Neural progenitor cell (in vitro differentiated cells): ENCODE measurements around the gene NFIX. TPM values are rescaled to one million over a fixed set of nuclear protein-coding genes. Genes with fewer than 3 reads are reported as not detected.
A peak's percentile ranks its signal among the peaks of the same experiment; 100 is the strongest.

Source experiments
- DNase-seq: peaks from one replicate; pipeline ENCODE4 v3.0.0-alpha.2; 2016; ENCODE audit warnings: low spot score
- H2AFZ ChIP-seq: fragments of 200-600 bp; sonication (generic); replicated peaks from 2 replicates; pipeline ENCODE4 v1.6.1; 2016; ENCODE audit warnings: antibody characterized with exemption
- H3F3A ChIP-seq: fragments of 200-600 bp; sonication (generic); 2 replicates; pipeline ENCODE4 v1.6.1; 2016; ENCODE audit warnings: antibody characterized with exemption, low read depth
- H3K27ac ChIP-seq: fragments of 200-600 bp; sonication (generic); 2 replicates; pipeline ENCODE4 v1.5.1; 2016; ENCODE audit warnings: mild to moderate bottlenecking
- H3K27me3 ChIP-seq: fragments of 200-600 bp; sonication (generic); 2 replicates; pipeline ENCODE4 v1.6.1; 2016; ENCODE audit warnings: mild to moderate bottlenecking, moderate library complexity
- H3K36me3 ChIP-seq: fragments of 200-600 bp; sonication (generic); 2 replicates; pipeline ENCODE4 v1.5.1; 2016
- H3K4me1 ChIP-seq: fragments of 200-600 bp; sonication (generic); 2 replicates; pipeline ENCODE4 v1.6.1; 2016; ENCODE audit warnings: mixed run types
- H3K4me2 ChIP-seq: fragments of 200-600 bp; sonication (generic); 2 replicates; pipeline ENCODE4 v1.6.1; 2016
- H3K4me3 ChIP-seq: fragments of 200-600 bp; sonication (generic); 2 replicates; pipeline ENCODE4 v1.5.1; 2016
- H3K79me2 ChIP-seq: fragments of 200-600 bp; sonication (generic); 2 replicates; pipeline ENCODE4 v1.6.1; 2016; ENCODE audit warnings: low read depth
- H3K9ac ChIP-seq: fragments of 200-600 bp; sonication (generic); 2 replicates; pipeline ENCODE4 v1.6.1; 2016
- H3K9me3 ChIP-seq: fragments of 200-600 bp; sonication (generic); 2 replicates; pipeline ENCODE4 v1.5.1; 2016; ENCODE audit warnings: low read depth
- H4K20me1 ChIP-seq: fragments of 200-600 bp; sonication (generic); 2 replicates; pipeline ENCODE4 v1.6.1; 2016; ENCODE audit warnings: low read depth
- H3K27ac Mint-ChIP-seq: 3 replicates; pipeline ENCODE4 v1.8.0; 2021; ENCODE audit warnings: mixed read lengths
- H3K27me3 Mint-ChIP-seq: 2 replicates; pipeline ENCODE4 v1.8.0; 2022; ENCODE audit warnings: low read depth, mild to moderate bottlenecking, inconsistent platforms, moderate library complexity, mixed read lengths; ENCODE audit not compliant: insufficient read depth
- H3K36me3 Mint-ChIP-seq: 3 replicates; pipeline ENCODE4 v1.8.0; 2021; ENCODE audit warnings: mixed read lengths
- H3K4me1 Mint-ChIP-seq: 3 replicates; pipeline ENCODE4 v1.8.0; 2021; ENCODE audit warnings: mixed read lengths
- H3K4me3 Mint-ChIP-seq: 3 replicates; pipeline ENCODE4 v1.8.0; 2021; ENCODE audit warnings: mild to moderate bottlenecking, moderate library complexity, mixed read lengths
- H3K9me3 Mint-ChIP-seq: 3 replicates; pipeline ENCODE4 v1.8.0; 2020; ENCODE audit warnings: mixed read lengths
- EZH2 ChIP-seq: fragments of 200-600 bp; sonication (generic); IDR thresholded peaks from 2 replicates; pipeline ENCODE4 v1.6.1; 2017; ENCODE audit warnings: antibody characterized with exemption, mild to moderate bottlenecking, moderate library complexity
- EZH2phosphoT487 ChIP-seq: fragments of 200-600 bp; sonication (generic); IDR thresholded peaks from 2 replicates; pipeline ENCODE4 v1.6.1; 2017; ENCODE audit warnings: antibody characterized with exemption
- total RNA-seq: library from RNA; depleted of rRNA; stranded (reverse); fragments of >200 nt; gene quantifications from 2 replicates; pipeline ENCODE4 v1.2.3, GENCODE V29; 2015; ENCODE audit warnings: low replicate concordance
- TF ChIP-seq, protein P1 (sequence below): fragments of 200-600 bp; sonication (generic); IDR thresholded peaks from 2 replicates; pipeline ENCODE4 v1.5.1; 2017; ENCODE audit warnings: antibody characterized with exemption, mild to moderate bottlenecking

NFIX gene
- total RNA-seq, 1 donor from 2014 or later = 0.06 TPM

DNA sequence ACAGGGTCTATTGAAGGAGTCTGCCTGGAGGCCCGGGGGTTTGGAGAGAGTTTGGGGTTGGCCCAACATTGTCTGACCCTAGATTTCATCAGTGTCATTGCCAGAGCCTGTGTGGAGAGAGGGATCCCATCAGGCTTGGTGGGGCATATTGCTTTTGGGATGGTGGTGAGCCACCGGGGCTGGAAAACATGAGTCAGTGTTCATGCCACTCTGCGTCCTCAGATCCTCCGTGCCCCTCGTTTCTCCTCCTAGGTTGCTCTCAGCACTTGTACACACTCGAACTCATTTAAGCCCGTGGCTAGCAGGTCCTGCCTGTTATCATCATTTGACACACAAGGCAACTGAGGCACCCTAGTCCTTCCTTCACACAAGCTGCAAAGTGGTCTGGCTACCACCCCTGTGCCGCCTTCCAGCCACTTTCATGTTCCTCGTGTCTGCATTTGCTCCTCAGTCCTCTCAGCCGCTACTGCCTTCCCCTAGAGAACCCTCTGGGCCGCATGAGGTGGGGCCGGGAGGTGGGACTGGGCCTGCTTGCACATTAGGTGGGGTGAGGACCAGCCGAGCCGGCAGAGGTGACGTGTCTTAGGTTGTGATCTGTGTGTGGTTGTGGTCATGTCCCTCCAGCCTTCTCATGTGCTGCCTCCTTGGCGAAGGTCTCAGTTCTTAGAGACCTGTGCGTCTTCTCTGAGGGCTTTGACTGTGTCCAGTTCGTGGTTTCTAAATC lies 126.4 kb downstream of the NFIX start:
- no peak overlapping the region for H3K4me3 Mint-ChIP-seq
- no peak overlapping the region for H3K4me2 ChIP-seq
- H3K27me3 ChIP-seq = no peaks in the 10 kb centered on the region
- no peak for DNase-seq
- H3K9ac ChIP-seq = no peak overlapping the region
- no peak overlapping the region for H3K4me3 ChIP-seq
- H3K36me3 ChIP-seq = no peaks in the 10 kb centered on the region
- H3K9me3 ChIP-seq = no peaks in the 10 kb centered on the region
- H3K9me3 Mint-ChIP-seq = no peaks in the 10 kb centered on the region
- H3K4me1 ChIP-seq = peaks cover 15% of the 10 kb centered on the region
- H2AFZ ChIP-seq = no peak overlapping the region
- H3K27ac ChIP-seq = no peak overlapping the region
- H3K27me3 Mint-ChIP-seq = peaks cover 11% of the 10 kb centered on the region
- TF ChIP-seq, protein P1, sequence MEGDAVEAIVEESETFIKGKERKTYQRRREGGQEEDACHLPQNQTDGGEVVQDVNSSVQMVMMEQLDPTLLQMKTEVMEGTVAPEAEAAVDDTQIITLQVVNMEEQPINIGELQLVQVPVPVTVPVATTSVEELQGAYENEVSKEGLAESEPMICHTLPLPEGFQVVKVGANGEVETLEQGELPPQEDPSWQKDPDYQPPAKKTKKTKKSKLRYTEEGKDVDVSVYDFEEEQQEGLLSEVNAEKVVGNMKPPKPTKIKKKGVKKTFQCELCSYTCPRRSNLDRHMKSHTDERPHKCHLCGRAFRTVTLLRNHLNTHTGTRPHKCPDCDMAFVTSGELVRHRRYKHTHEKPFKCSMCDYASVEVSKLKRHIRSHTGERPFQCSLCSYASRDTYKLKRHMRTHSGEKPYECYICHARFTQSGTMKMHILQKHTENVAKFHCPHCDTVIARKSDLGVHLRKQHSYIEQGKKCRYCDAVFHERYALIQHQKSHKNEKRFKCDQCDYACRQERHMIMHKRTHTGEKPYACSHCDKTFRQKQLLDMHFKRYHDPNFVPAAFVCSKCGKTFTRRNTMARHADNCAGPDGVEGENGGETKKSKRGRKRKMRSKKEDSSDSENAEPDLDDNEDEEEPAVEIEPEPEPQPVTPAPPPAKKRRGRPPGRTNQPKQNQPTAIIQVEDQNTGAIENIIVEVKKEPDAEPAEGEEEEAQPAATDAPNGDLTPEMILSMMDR = no peak
- no peak for TF ChIP-seq EZH2
- TF ChIP-seq EZH2phosphoT487 = no peak
- H3K36me3 Mint-ChIP-seq = peaks cover 9% of the 10 kb centered on the region
- peaks cover 43% of the 10 kb centered on the region for H3K4me1 Mint-ChIP-seq
- H4K20me1 ChIP-seq = peaks cover 83% of the 10 kb centered on the region
- peaks cover 10% of the 10 kb centered on the region for H3F3A ChIP-seq
- peaks cover 88% of the 10 kb centered on the region for H3K79me2 ChIP-seq
- peak overlapping the region; percentile 59 for H3K27ac Mint-ChIP-seq

DNA sequence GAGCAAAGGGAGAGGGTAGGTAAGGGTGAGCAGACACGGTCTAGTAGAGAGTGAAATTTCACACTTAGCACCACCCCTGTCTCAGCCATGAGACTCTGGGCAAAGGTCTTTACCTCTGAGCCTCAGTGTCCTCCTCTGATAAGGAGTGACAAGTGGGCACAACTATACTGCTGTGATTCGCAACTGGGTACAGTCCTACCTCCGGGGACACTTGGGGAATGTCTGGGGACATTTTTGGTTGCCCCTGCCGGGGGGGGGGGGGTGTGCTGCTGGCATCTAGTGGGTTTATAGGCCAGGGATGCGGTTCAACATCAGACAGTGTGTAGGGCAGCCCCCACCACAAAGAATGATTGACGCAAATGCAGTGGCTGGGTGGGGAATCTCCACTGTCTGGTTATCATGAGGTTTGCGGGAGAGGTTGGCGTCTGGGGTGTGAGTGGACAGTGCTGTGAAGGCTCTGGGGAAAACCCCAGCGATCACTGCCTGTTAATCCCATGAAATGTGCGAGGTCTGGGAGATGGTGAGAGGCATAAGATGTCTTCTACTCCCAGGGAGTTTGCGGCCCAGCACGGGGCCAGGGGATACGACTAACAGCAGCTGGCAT lies 127.1 kb downstream of the NFIX start:
- H3K4me2 ChIP-seq = no peak overlapping the region
- no peaks in the 10 kb centered on the region for H3K27me3 ChIP-seq
- H3F3A ChIP-seq = peaks cover 4% of the 10 kb centered on the region
- peaks cover 15% of the 10 kb centered on the region for H3K4me1 ChIP-seq
- H2AFZ ChIP-seq = no peak overlapping the region
- H3K4me3 ChIP-seq = no peak overlapping the region
- H4K20me1 ChIP-seq = peaks cover 90% of the 10 kb centered on the region
- Mint-ChIP-seq H3K4me1 (peaks cover 40% of the 10 kb centered on the region), H3K4me3 (peak overlapping the region; percentile 1), H3K27me3 (peaks cover 11% of the 10 kb centered on the region), H3K36me3 (peaks cover 9% of the 10 kb centered on the region), H3K27ac (peak overlapping the region; percentile 59), H3K9me3 (no peaks in the 10 kb centered on the region)
- H3K27ac ChIP-seq = no peak overlapping the region
- H3K9ac ChIP-seq = no peak overlapping the region
- no peak for DNase-seq
- peaks cover 94% of the 10 kb centered on the region for H3K79me2 ChIP-seq
- H3K9me3 ChIP-seq = no peaks in the 10 kb centered on the region
- TF ChIP-seq EZH2 (no peak), EZH2phosphoT487 (no peak)
- TF ChIP-seq, protein P1 = no peak
- no peaks in the 10 kb centered on the region for H3K36me3 ChIP-seq

DNA sequence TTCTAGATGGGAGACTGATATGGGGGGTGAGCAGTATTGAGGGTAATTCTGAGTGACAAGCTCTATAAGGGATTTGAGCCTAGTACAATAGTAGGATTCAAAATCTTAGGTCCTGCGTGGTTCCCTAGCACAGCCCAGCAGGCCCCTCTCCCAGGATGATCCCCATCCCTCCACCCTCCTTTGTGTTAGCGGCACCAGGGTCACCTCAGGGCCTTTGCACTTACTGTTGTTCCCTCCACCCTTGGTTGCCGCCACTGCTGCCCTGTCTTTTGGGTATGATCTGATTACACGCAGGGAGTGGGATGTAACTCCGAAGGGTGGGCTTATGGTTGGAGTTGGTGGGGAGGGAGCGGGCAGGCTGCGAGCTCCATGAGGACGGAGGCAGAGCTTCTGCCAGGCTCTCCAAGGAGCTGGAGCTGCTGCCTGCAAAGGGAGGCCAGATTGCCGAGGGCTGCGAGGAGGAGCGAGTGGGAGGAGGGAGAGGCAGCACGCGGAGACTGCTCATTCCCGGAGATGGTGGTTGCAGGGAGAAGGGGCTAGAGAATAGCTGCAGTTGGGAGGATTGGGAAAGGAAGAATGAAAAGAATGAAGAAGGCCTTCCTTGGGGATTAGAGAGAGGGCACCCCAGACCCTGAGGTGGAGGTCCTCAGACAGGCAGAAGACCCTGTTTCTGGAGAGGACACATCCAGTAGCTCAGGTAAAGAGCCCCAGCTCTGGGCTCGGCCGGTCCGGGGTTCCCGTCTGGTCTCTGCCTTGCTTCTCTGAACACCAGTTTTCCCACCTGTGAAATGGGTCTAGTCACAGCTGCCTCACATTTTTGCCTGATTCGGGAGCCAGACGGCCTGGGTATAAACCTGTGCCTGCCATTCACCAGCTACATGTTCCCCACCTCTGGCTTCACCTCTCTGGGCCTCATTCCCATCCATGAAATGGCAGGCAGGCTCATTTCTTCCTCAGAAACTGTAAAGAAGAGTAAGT lies 128.0 kb downstream of the NFIX start:
- no peak for DNase-seq
- H3K9ac ChIP-seq = no peak overlapping the region
- H3K27ac ChIP-seq = no peak overlapping the region
- H3K4me1 ChIP-seq = peaks cover 15% of the 10 kb centered on the region
- TF ChIP-seq EZH2 (no peak), EZH2phosphoT487 (no peak)
- TF ChIP-seq, protein P1 = no peak
- no peak overlapping the region for H3K4me3 ChIP-seq
- no peak overlapping the region for H2AFZ ChIP-seq
- H3K79me2 ChIP-seq = peaks cover 100% of the 10 kb centered on the region
- no peaks in the 10 kb centered on the region for H3K9me3 ChIP-seq
- no peaks in the 10 kb centered on the region for H3K27me3 ChIP-seq
- no peaks in the 10 kb centered on the region for H3F3A ChIP-seq
- no peak overlapping the region for H3K27ac Mint-ChIP-seq
- no peak overlapping the region for H3K4me2 ChIP-seq
- no peaks in the 10 kb centered on the region for H3K36me3 ChIP-seq
- peaks cover 12% of the 10 kb centered on the region for H3K36me3 Mint-ChIP-seq
- peaks cover 99% of the 10 kb centered on the region for H4K20me1 ChIP-seq
- peaks cover 45% of the 10 kb centered on the region for H3K4me1 Mint-ChIP-seq
- no peaks in the 10 kb centered on the region for H3K9me3 Mint-ChIP-seq
- peak overlapping the region; percentile 1 for H3K4me3 Mint-ChIP-seq
- peaks cover 9% of the 10 kb centered on the region for H3K27me3 Mint-ChIP-seq
